ENCODE results near the gene COQ9.
"Not testable (repeated sequence)": the region's sequence is repeated elsewhere in the genome, so short reads cannot be mapped to it uniquely, and the experiment has no call there.

COQ9 gene

GRCh38 chr16:57447186-57447962 is at the start of gene COQ9, which contains the start of gene CIAPIN1:
Gene COQ9 (plus strand): TSS chr16:57447479. CDS start chr16:57447506, 27 bp downstream.
Gene CIAPIN1 (minus strand): TSS chr16:57447385. CDS start chr16:57440928, 6,457 bp downstream.
- peak; percentile 90 for DNase-seq

- not testable (repeated sequence) for DNase-seq
These were observed 49.8 kb upstream of the COQ9 start for GRCh38 chr16:57397493-57397892.

GRCh38 chr16:57401943-57402640 is 45.2 kb upstream of the COQ9 start:
- no peak for DNase-seq

- no peak for DNase-seq
These were observed 43.1 kb upstream of the COQ9 start, which contains the start of gene CCL17 for GRCh38 chr16:57403965-57404817. Gene CCL17 (plus strand): TSS chr16:57404767. CDS start chr16:57413933, 9,166 bp downstream.

- DNase-seq, result no peak
These were observed 42.2 kb upstream of the COQ9 start for GRCh38 chr16:57405097-57405496.

GRCh38 chr16:57406881-57407280 is 40.4 kb upstream of the COQ9 start:
- DNase-seq, result no peak

GRCh38 chr16:57407521-57408353 is 39.5 kb upstream of the COQ9 start:
- DNase-seq, result no peak

GRCh38 chr16:57409065-57409464 is 38.2 kb upstream of the COQ9 start:
- no peak for DNase-seq

- DNase-seq, result no peak
These were observed 37.2 kb upstream of the COQ9 start for GRCh38 chr16:57409870-57410587.

- no peak for DNase-seq
These were observed 35.8 kb upstream of the COQ9 start for GRCh38 chr16:57411362-57411976.

- no peak for DNase-seq
These were observed 34.7 kb upstream of the COQ9 start for GRCh38 chr16:57412584-57412983.

GRCh38 chr16:57413301-57413730 is 34.0 kb upstream of the COQ9 start:
- no peak for DNase-seq

GRCh38 chr16:57413733-57414132 is 33.5 kb upstream of the COQ9 start:
- no peak for DNase-seq

GRCh38 chr16:57416084-57416483 is 31.2 kb upstream of the COQ9 start:
- no peak for DNase-seq

- DNase-seq, result no peak
These were observed 27.8 kb upstream of the COQ9 start for GRCh38 chr16:57419506-57419905.

- DNase-seq, result peak; percentile 84
These were observed 25.0 kb upstream of the COQ9 start for GRCh38 chr16:57422026-57422944.

- no peak for DNase-seq
These were observed 24.1 kb upstream of the COQ9 start for GRCh38 chr16:57423152-57423551.

- no peak for DNase-seq
These were observed 22.7 kb upstream of the COQ9 start for GRCh38 chr16:57424583-57424982.

GRCh38 chr16:57426356-57426755 is 20.9 kb upstream of the COQ9 start:
- no peak for DNase-seq

GRCh38 chr16:57427307-57427706 is 20.0 kb upstream of the COQ9 start:
- DNase-seq, result no peak
